K562 (cell line): Measurements from ENCODE around the gene AHCYL2. TPM values are rescaled to one million over a fixed set of nuclear protein-coding genes. Genes with fewer than 3 reads are reported as not detected.

Source experiments
- CBX1 ChIP-seq: sonication (generic); IDR thresholded peaks from 2 replicates; pipeline ENCODE4 v1.6.1; 2016; ENCODE audit warnings: antibody characterized with exemption, low read depth, mild to moderate bottlenecking
- DMBX1 ChIP-seq: fragments of 250-450 bp; sonication (Bioruptor Pico); IDR thresholded peaks from 2 replicates; pipeline ENCODE4 v1.8.0; 2022; ENCODE audit warnings: inconsistent platforms, mild to moderate bottlenecking, moderate library complexity, borderline replicate concordance
- EGR1 ChIP-seq: fragments of 450-650 bp; conservative IDR thresholded peaks from 2 replicates; pipeline ENCODE4 v1.6.1; 2017; ENCODE audit warnings: mild to moderate bottlenecking
- EP400 ChIP-seq: fragments of 450-650 bp; IDR thresholded peaks from 2 replicates; pipeline ENCODE4 v1.6.1; 2017; ENCODE audit warnings: antibody characterized with exemption, mild to moderate bottlenecking, moderate library complexity
- GTF2F1 ChIP-seq: IDR thresholded peaks from 2 replicates; pipeline ENCODE4 v1.6.1; 2011; ENCODE audit warnings: low read depth, low read length, improper control_type of control experiment
- MCM3 ChIP-seq: fragments of 450-650 bp; IDR thresholded peaks from 2 replicates; pipeline ENCODE4 v1.6.1; 2016
- NEUROD1 ChIP-seq: fragments of 150-350 bp; IDR thresholded peaks from 2 replicates; pipeline ENCODE4 v1.6.1; 2014; ENCODE audit warnings: borderline replicate concordance, low read length, low read depth; ENCODE audit not compliant: partially characterized antibody
- NFIC ChIP-seq: fragments of 450-650 bp; IDR thresholded peaks from 2 replicates; pipeline ENCODE4 v1.6.1; 2017; ENCODE audit warnings: mild to moderate bottlenecking, inconsistent platforms
- NONO ChIP-seq, 2 experiments: fragments of 200-400 bp in 1 of 2; fragments of 450-650 bp in 1 of 2; formaldehyde crosslinking in 1 of 2; IDR thresholded peaks; 2 replicates each; pipeline ENCODE4 v1.6.1; 2017; ENCODE audit warnings: low read depth in 2 of 2, mild to moderate bottlenecking in 2 of 2, moderate library complexity in 2 of 2, low read length in 1 of 2
- POLR2B ChIP-seq: fragments of 450-650 bp; IDR thresholded peaks from 2 replicates; pipeline ENCODE4 v1.6.1; 2018; ENCODE audit warnings: low read depth; ENCODE audit not compliant: partially characterized antibody
- SMARCC2 ChIP-seq: fragments of 450-650 bp; IDR thresholded peaks from 2 replicates; pipeline ENCODE4 v1.6.1; 2017; ENCODE audit warnings: antibody characterized with exemption, moderate library complexity, mild to moderate bottlenecking, low read depth
- TBL1XR1 ChIP-seq, 2 experiments: IDR thresholded peaks; 2 replicates each; pipeline ENCODE4 v1.6.1; 2012; ENCODE audit warnings: improper control_type of control experiment in 2 of 2, low read length in 2 of 2, mild to moderate bottlenecking in 1 of 2
- TCF7 ChIP-seq: sonication (generic); IDR thresholded peaks from 2 replicates; pipeline ENCODE4 v1.6.1; 2016; ENCODE audit warnings: antibody characterized with exemption, borderline replicate concordance
- TEAD4 ChIP-seq, 2 experiments: sonication (generic) in 1 of 2; formaldehyde crosslinking in 1 of 2; IDR thresholded peaks; 2 replicates each; pipeline versions ENCODE4 v1.6.1 to v1.8.0; 2012 to 2022; ENCODE audit warnings: borderline replicate concordance in 1 of 2, inconsistent platforms in 1 of 2, low read length in 1 of 2, mild to moderate bottlenecking in 1 of 2, missing genetic modification reagents in 1 of 2
- THRA ChIP-seq: fragments of 450-650 bp; IDR thresholded peaks from 2 replicates; pipeline ENCODE4 v1.6.1; 2017; ENCODE audit warnings: mild to moderate bottlenecking, moderate library complexity
- ZBTB1 ChIP-seq: sonication (generic); formaldehyde crosslinking; IDR thresholded peaks from 2 replicates; pipeline ENCODE4 v1.8.1; 2023; ENCODE audit warnings: missing genetic modification reagents, low read depth, mild to moderate bottlenecking, borderline replicate concordance
- ZBTB40 ChIP-seq, 2 experiments: fragments of 450-650 bp in 1 of 2; sonication (generic) in 1 of 2; formaldehyde crosslinking in 1 of 2; IDR thresholded peaks; 2 replicates each; pipeline versions ENCODE4 v1.7.1 to v1.9.0; 2016 to 2022; ENCODE audit warnings: inconsistent platforms in 1 of 2, mild to moderate bottlenecking in 1 of 2, missing genetic modification reagents in 1 of 2
- ZNF133 ChIP-seq: fragments of 250-450 bp; sonication (Bioruptor Pico); IDR thresholded peaks from 2 replicates; pipeline ENCODE4 v1.4.0; 2020; ENCODE audit warnings: mild to moderate bottlenecking
- polyA plus RNA-seq, 8 experiments: library from polyadenylated mRNA; depleted of rRNA in 4 of 8; stranded (reverse) in 5 of 8; unstranded in 3 of 8; fragments of >200 nt; fragmentation: Nextera tagmentation in 2 of 8; fragmentation: Illumina TruSeq in 1 of 8; extraction: Ambion mirVana in 2 of 8; extraction: Trizol in 1 of 8; gene quantifications; 2 replicates each; pipeline versions ENCODE4 v1.2.1 to v1.2.3, GENCODE V29; 2011 to 2014; ENCODE audit warnings: inconsistent platforms in 1 of 8, missing spikeins in 1 of 8
- total RNA-seq, 7 experiments: library from RNA; depleted of rRNA in 6 of 7; stranded (reverse); fragments of >200 nt in 6 of 7; fragmentation: Illumina TruSeq in 2 of 7; extraction: Trizol in 2 of 7; gene quantifications; 2 replicates each; pipeline versions ENCODE4 v1.2.1 to v1.2.3, GENCODE V29; 2011 to 2021; ENCODE audit warnings: low replicate concordance in 1 of 7

The AHCYL2 gene
- total and polyA plus RNA-seq, 9 of the 15 experiments (the other 6 are each of a cell fraction or from before 2014, with no cell fraction given) = 0.93 to 10.5 (median 5.2) TPM

- no peak for TF ChIP-seq ZBTB40 (IDR thresholded peaks at IDR 0.05)
- TF ChIP-seq ZBTB40 (CRISPR knock-in tag; IDR thresholded peaks at IDR 0.05) = no peak
- TF ChIP-seq EGR1 = no peak
- TF ChIP-seq NONO (IDR thresholded peaks at IDR 0.05; ENCODE audit: low read depth in 2 of 2, low read length in 1 of 2) = peak in 1 of 2 experiments; percentile 69; a peak in 1 of 4 replicates
- TF ChIP-seq POLR2B = no peak
- TF ChIP-seq MCM3 = no peak
- no peak for TF ChIP-seq CBX1
- peak; percentile 88 for TF ChIP-seq TEAD4 (IDR thresholded peaks at IDR 0.05; ENCODE audit: low read length)
- TF ChIP-seq TEAD4 (CRISPR knock-in tag; IDR thresholded peaks at IDR 0.05; ENCODE audit: borderline replicate concordance) = no peak
- TF ChIP-seq THRA = no peak
- no peak for TF ChIP-seq NEUROD1
- TF ChIP-seq TCF7 = peak; percentile 98
- TF ChIP-seq SMARCC2 = peak; percentile 55; the same call in 1 of the 2 replicates
- TF ChIP-seq ZBTB1 (CRISPR knock-in tag) = no peak
- TF ChIP-seq EP400 = peak; percentile 39; the same call in 1 of the 2 replicates
- no peak for TF ChIP-seq DMBX1
- TF ChIP-seq NFIC = peak; percentile 99
- no peak for TF ChIP-seq GTF2F1
- no peak for TF ChIP-seq ZNF133 (CRISPR knock-in tag)
- TF ChIP-seq TBL1XR1 (IDR thresholded peaks at IDR 0.05; ENCODE audit: low read length in 2 of 2) = peak in 1 of 2 experiments; percentile 61; a peak in 1 of 4 replicates
Observed at GRCh38 chr7:129423700-129424410, 199.0 kb downstream of the AHCYL2 start (continued).
